H1 (cell line): Measurements from ENCODE around the gene PCDHGA1.
"Not testable (repeated sequence)": the region's sequence is repeated elsewhere in the genome, so short reads cannot be mapped to it uniquely, and the experiment has no call there.

Source experiments
- YY1 ChIP-seq: IDR thresholded peaks from 2 replicates; pipeline ENCODE4 v1.6.1; 2011; ENCODE audit warnings: low read depth, mild to moderate bottlenecking, low read length
- TF ChIP-seq, protein P1 (sequence below): fragments of 300-600 bp; sonication (generic); IDR thresholded peaks from 2 replicates; pipeline ENCODE4 v1.7.1; 2012; ENCODE audit warnings: low read length, moderate library complexity, mild to moderate bottlenecking, inconsistent platforms; ENCODE audit not compliant: insufficient replicate concordance

DNA sequence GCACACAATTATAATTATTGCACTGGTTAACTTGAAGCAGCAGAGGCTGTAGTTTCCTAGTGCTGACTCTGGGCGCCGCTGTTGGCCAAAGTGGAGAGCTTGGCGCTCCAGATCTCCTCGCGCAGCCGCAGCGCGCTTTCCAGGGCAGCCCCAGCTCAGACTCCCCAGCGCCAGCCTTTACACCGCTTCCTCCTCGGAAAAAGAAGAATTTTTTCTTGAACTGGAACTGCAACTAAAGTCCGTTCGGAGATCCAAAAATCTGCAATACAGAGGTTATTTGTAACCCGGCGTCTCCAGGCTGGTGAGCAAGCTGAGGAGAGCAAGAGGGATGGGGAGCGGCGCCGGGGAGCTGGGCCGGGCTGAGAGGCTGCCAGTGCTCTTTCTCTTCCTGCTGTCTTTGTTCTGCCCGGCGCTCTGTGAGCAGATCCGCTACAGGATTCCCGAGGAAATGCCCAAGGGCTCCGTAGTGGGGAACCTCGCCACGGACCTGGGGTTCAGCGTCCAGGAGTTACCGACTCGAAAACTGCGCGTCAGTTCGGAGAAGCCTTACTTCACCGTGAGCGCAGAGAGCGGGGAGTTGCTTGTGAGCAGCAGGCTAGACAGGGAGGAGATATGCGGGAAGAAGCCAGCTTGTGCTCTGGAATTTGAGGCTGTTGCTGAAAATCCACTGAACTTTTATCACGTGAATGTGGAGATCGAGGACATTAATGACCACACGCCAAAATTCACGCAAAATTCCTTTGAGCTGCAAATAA is 57.4 kb downstream of the PCDHGA1 start, which contains the start of gene PCDHGB4:
- TF ChIP-seq YY1: not testable (repeated sequence)
- TF ChIP-seq, protein P1, sequence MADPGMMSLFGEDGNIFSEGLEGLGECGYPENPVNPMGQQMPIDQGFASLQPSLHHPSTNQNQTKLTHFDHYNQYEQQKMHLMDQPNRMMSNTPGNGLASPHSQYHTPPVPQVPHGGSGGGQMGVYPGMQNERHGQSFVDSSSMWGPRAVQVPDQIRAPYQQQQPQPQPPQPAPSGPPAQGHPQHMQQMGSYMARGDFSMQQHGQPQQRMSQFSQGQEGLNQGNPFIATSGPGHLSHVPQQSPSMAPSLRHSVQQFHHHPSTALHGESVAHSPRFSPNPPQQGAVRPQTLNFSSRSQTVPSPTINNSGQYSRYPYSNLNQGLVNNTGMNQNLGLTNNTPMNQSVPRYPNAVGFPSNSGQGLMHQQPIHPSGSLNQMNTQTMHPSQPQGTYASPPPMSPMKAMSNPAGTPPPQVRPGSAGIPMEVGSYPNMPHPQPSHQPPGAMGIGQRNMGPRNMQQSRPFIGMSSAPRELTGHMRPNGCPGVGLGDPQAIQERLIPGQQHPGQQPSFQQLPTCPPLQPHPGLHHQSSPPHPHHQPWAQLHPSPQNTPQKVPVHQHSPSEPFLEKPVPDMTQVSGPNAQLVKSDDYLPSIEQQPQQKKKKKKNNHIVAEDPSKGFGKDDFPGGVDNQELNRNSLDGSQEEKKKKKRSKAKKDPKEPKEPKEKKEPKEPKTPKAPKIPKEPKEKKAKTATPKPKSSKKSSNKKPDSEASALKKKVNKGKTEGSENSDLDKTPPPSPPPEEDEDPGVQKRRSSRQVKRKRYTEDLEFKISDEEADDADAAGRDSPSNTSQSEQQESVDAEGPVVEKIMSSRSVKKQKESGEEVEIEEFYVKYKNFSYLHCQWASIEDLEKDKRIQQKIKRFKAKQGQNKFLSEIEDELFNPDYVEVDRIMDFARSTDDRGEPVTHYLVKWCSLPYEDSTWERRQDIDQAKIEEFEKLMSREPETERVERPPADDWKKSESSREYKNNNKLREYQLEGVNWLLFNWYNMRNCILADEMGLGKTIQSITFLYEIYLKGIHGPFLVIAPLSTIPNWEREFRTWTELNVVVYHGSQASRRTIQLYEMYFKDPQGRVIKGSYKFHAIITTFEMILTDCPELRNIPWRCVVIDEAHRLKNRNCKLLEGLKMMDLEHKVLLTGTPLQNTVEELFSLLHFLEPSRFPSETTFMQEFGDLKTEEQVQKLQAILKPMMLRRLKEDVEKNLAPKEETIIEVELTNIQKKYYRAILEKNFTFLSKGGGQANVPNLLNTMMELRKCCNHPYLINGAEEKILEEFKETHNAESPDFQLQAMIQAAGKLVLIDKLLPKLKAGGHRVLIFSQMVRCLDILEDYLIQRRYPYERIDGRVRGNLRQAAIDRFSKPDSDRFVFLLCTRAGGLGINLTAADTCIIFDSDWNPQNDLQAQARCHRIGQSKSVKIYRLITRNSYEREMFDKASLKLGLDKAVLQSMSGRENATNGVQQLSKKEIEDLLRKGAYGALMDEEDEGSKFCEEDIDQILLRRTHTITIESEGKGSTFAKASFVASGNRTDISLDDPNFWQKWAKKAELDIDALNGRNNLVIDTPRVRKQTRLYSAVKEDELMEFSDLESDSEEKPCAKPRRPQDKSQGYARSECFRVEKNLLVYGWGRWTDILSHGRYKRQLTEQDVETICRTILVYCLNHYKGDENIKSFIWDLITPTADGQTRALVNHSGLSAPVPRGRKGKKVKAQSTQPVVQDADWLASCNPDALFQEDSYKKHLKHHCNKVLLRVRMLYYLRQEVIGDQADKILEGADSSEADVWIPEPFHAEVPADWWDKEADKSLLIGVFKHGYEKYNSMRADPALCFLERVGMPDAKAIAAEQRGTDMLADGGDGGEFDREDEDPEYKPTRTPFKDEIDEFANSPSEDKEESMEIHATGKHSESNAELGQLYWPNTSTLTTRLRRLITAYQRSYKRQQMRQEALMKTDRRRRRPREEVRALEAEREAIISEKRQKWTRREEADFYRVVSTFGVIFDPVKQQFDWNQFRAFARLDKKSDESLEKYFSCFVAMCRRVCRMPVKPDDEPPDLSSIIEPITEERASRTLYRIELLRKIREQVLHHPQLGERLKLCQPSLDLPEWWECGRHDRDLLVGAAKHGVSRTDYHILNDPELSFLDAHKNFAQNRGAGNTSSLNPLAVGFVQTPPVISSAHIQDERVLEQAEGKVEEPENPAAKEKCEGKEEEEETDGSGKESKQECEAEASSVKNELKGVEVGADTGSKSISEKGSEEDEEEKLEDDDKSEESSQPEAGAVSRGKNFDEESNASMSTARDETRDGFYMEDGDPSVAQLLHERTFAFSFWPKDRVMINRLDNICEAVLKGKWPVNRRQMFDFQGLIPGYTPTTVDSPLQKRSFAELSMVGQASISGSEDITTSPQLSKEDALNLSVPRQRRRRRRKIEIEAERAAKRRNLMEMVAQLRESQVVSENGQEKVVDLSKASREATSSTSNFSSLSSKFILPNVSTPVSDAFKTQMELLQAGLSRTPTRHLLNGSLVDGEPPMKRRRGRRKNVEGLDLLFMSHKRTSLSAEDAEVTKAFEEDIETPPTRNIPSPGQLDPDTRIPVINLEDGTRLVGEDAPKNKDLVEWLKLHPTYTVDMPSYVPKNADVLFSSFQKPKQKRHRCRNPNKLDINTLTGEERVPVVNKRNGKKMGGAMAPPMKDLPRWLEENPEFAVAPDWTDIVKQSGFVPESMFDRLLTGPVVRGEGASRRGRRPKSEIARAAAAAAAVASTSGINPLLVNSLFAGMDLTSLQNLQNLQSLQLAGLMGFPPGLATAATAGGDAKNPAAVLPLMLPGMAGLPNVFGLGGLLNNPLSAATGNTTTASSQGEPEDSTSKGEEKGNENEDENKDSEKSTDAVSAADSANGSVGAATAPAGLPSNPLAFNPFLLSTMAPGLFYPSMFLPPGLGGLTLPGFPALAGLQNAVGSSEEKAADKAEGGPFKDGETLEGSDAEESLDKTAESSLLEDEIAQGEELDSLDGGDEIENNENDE: not testable (repeated sequence)
